HG02798 (cell line): ENCODE results near the gene JAZF1.
"Not testable (repeated sequence)": the region's sequence is repeated elsewhere in the genome, so short reads cannot be mapped to it uniquely, and the experiment has no call there.

Experiments used
- ATAC-seq: cut with Tn5 transposase; IDR thresholded peaks from one replicate; pipeline ENCODE4 v1.9.1; 2021; ENCODE audit warnings: mild to moderate bottlenecking; ENCODE audit not compliant: unreplicated experiment, poor library complexity

JAZF1 gene

GRCh38 chr7:27869056-27869455, 311.5 kb downstream of the JAZF1 start:
- no peak for ATAC-seq

GRCh38 chr7:27868131-27868550, 312.5 kb downstream of the JAZF1 start:
- no peak for ATAC-seq

- no peak for ATAC-seq
These were observed 313.5 kb downstream of the JAZF1 start for GRCh38 chr7:27866828-27867672.

- ATAC-seq = no peak
These were observed 314.3 kb downstream of the JAZF1 start for GRCh38 chr7:27866256-27866655.

GRCh38 chr7:27863880-27864279, 316.7 kb downstream of the JAZF1 start:
- no peak for ATAC-seq

GRCh38 chr7:27861747-27862146, 318.8 kb downstream of the JAZF1 start:
- no peak for ATAC-seq

GRCh38 chr7:27860800-27861199, 319.8 kb downstream of the JAZF1 start:
- no peak for ATAC-seq

- ATAC-seq = not testable (repeated sequence)
These were observed 323.7 kb downstream of the JAZF1 start for GRCh38 chr7:27856703-27857485.

- no peak for ATAC-seq
These were observed 330.1 kb downstream of the JAZF1 start for GRCh38 chr7:27850531-27850930.

GRCh38 chr7:27846388-27846787, 334.2 kb downstream of the JAZF1 start:
- ATAC-seq = no peak

GRCh38 chr7:27843584-27844305, 336.9 kb downstream of the JAZF1 start:
- ATAC-seq = no peak

GRCh38 chr7:27842851-27843250, 337.7 kb downstream of the JAZF1 start:
- ATAC-seq = no peak

GRCh38 chr7:27842094-27842692, 338.4 kb downstream of the JAZF1 start:
- ATAC-seq = no peak

GRCh38 chr7:27840760-27841364, 339.7 kb downstream of the JAZF1 start:
- no peak for ATAC-seq

GRCh38 chr7:27840313-27840712, 340.3 kb downstream of the JAZF1 start:
- ATAC-seq = no peak

GRCh38 chr7:27839099-27839498, 341.5 kb downstream of the JAZF1 start:
- no peak for ATAC-seq

- no peak for ATAC-seq
These were observed 344.1 kb downstream of the JAZF1 start for GRCh38 chr7:27836536-27836935.

GRCh38 chr7:27835376-27835775, 345.2 kb downstream of the JAZF1 start:
- no peak for ATAC-seq

- ATAC-seq = no peak
These were observed 346.2 kb downstream of the JAZF1 start for GRCh38 chr7:27834179-27834921.
